ENCODE results near the gene SLC4A8. TPM values are rescaled to one million over a fixed set of nuclear protein-coding genes. Genes with fewer than 3 reads are reported as not detected.

The SLC4A8 gene
- polyA plus RNA-seq, 1 donor (not counting 4 experiments of a cell fraction or from before 2014, with no cell fraction given): 2.3 TPM

- dilution Hi-C loops (cut with MboI; ENCODE audit: extremely low pct_ligation_motif_present, low sequenced_read_pairs): no loop called here
- no peaks in the 10 kb centered on the region for H3K36me3 ChIP-seq (ENCODE audit: control insufficient read depth in 2 of 2, extremely low read depth in 1 of 2, insufficient read depth in 2 of 2, low read length in 2 of 2)
Observed at GRCh38 chr12:51439330-51439729, 14.7 kb downstream of the SLC4A8 start.

GRCh38 chr12:51441583-51441982, 17.0 kb downstream of the SLC4A8 start:
- dilution Hi-C loops (cut with MboI; ENCODE audit: extremely low pct_ligation_motif_present, low sequenced_read_pairs): no loop called here
- H3K27ac ChIP-seq (ENCODE audit: control insufficient read depth, insufficient read depth, low read length): no peak overlapping the region
- H3K36me3 ChIP-seq (ENCODE audit: control insufficient read depth in 2 of 2, extremely low read depth in 1 of 2, insufficient read depth in 2 of 2, low read length in 2 of 2): no peaks in the 10 kb centered on the region
- no peak overlapping the region for H3K4me2 ChIP-seq (ENCODE audit: control insufficient read depth, extremely low read depth, insufficient read depth, low read depth, low read length)
- no peaks in the 10 kb centered on the region for H3K79me2 ChIP-seq (ENCODE audit: control insufficient read depth, insufficient read depth, low read length)
- H3K9ac ChIP-seq (ENCODE audit: control insufficient read depth, extremely low read depth, insufficient read depth, low read length): no peak overlapping the region
- DNase-seq (ENCODE audit: low read depth, low spot score) (no peak), FAIRE-seq (no peak)
- H3K9me3 ChIP-seq (ENCODE audit: control insufficient read depth, low read depth, low read length): no peaks in the 10 kb centered on the region
- H3K27me3 ChIP-seq (ENCODE audit: control insufficient read depth, extremely low read depth, insufficient read depth, low read length): no peaks in the 10 kb centered on the region
- TF ChIP-seq CTCF (optimal IDR thresholded peaks at IDR 0.05 in 1 of 3, IDR thresholded peaks at IDR 0.05 in 1 of 3, conservative IDR thresholded peaks at IDR 0.05 in 1 of 3; ENCODE audit: extremely low read depth in 1 of 3, insufficient read depth in 2 of 3, low read length in 3 of 3): no peak
- TF ChIP-seq EZH2 (IDR thresholded peaks at IDR 0.05; ENCODE audit: low read length): no peak
- H3K4me1 ChIP-seq (ENCODE audit: control insufficient read depth, extremely low read depth, insufficient read depth, low read length): no peaks in the 10 kb centered on the region
- H2AFZ ChIP-seq (ENCODE audit: control insufficient read depth, low read length): no peak overlapping the region
- no peaks in the 10 kb centered on the region for H3K9me1 ChIP-seq (ENCODE audit: control insufficient read depth, extremely low read depth, insufficient read depth, low read length)
- no peaks in the 10 kb centered on the region for H4K20me1 ChIP-seq (ENCODE audit: control insufficient read depth, extremely low read depth, insufficient read depth, low read length)
- H3K4me3 ChIP-seq (ENCODE audit: control insufficient read depth in 2 of 3, extremely low read depth in 1 of 3, insufficient read depth in 2 of 3, low read depth in 1 of 3, low read length in 3 of 3): no peak overlapping the region

More at GRCh38 chr12:51439330-51439729, 14.7 kb downstream of the SLC4A8 start:
- no peaks in the 10 kb centered on the region for H3K79me2 ChIP-seq (ENCODE audit: control insufficient read depth, insufficient read depth, low read length)
- no peak overlapping the region for H3K4me2 ChIP-seq (ENCODE audit: control insufficient read depth, extremely low read depth, insufficient read depth, low read depth, low read length)
- H3K4me3 ChIP-seq (ENCODE audit: control insufficient read depth in 2 of 3, extremely low read depth in 1 of 3, insufficient read depth in 2 of 3, low read depth in 1 of 3, low read length in 3 of 3): no peak overlapping the region
- no peaks in the 10 kb centered on the region for H3K9me1 ChIP-seq (ENCODE audit: control insufficient read depth, extremely low read depth, insufficient read depth, low read length)
- no peak overlapping the region for H3K9ac ChIP-seq (ENCODE audit: control insufficient read depth, extremely low read depth, insufficient read depth, low read length)
- H3K9me3 ChIP-seq (ENCODE audit: control insufficient read depth, low read depth, low read length): no peaks in the 10 kb centered on the region
- TF ChIP-seq EZH2 (IDR thresholded peaks at IDR 0.05; ENCODE audit: low read length) (no peak), CTCF (optimal IDR thresholded peaks at IDR 0.05 in 1 of 3, IDR thresholded peaks at IDR 0.05 in 1 of 3, conservative IDR thresholded peaks at IDR 0.05 in 1 of 3; ENCODE audit: extremely low read depth in 1 of 3, insufficient read depth in 2 of 3, low read length in 3 of 3) (no peak)
- no peak overlapping the region for H2AFZ ChIP-seq (ENCODE audit: control insufficient read depth, low read length)
- no peaks in the 10 kb centered on the region for H3K4me1 ChIP-seq (ENCODE audit: control insufficient read depth, extremely low read depth, insufficient read depth, low read length)
- no peak for DNase-seq (ENCODE audit: low read depth, low spot score)
- H4K20me1 ChIP-seq (ENCODE audit: control insufficient read depth, extremely low read depth, insufficient read depth, low read length): no peaks in the 10 kb centered on the region
- H3K27me3 ChIP-seq (ENCODE audit: control insufficient read depth, extremely low read depth, insufficient read depth, low read length): no peaks in the 10 kb centered on the region
- no peak overlapping the region for H3K27ac ChIP-seq (ENCODE audit: control insufficient read depth, insufficient read depth, low read length)
- FAIRE-seq: no peak
